K562 (cell line): ENCODE results near the gene GIT2. TPM values are rescaled to one million over a fixed set of nuclear protein-coding genes. Genes with fewer than 3 reads are reported as not detected.

Source experiments
- ATAC-seq: fragments of 200-7000 bp; cut with Tn5 transposase; 3 replicates; pipeline ENCODE4 v1.9.1; 2020; ENCODE audit warnings: moderate library complexity
- BruUV-seq: library from RNA; stranded (reverse); fragments of 400-500 nt; replicated peaks from 2 replicates; lab custom pipeline; 2021; lab: Mats Ljungman, UMichigan
- CTCF ChIA-PET: fragments of 300-600 bp; formaldehyde crosslinking; extraction: SDS; loops from one replicate; lab custom pipeline; 2021; ENCODE audit warnings: low intra/inter-chr PET ratio; lab: Yijun Ruan, JAX
- POLR2A ChIA-PET: fragments of 300-600, 350-650 bp; sonication (Branson Sonifier 250); formaldehyde crosslinking; extraction: SDS; loops from one replicate; lab custom pipeline; 2021; ENCODE audit warnings: antibody characterized with exemption, inconsistent platforms; lab: Yijun Ruan, JAX
- DNase-seq, 4 experiments: peaks; one replicate each; pipeline versions ENCODE4 v3.0.0 to v3.0.0-alpha.2; 2011 to 2018; ENCODE audit warnings: low spot score in 3 of 4, mixed read lengths in 3 of 4; ENCODE audit errors: extremely low read depth in 1 of 4
- FAIRE-seq: peaks from 2 replicates; lab custom pipeline; 2011; peaks lifted over from hg19 to GRCh38; lab: Jason Lieb, UNC
- H2AFZ ChIP-seq: 2 replicates; pipeline ENCODE4 v1.6.0; 2011; ENCODE audit warnings: low read depth, low read length, control low read depth, inconsistent platforms
- H3K27ac ChIP-seq: fragments of 200-600 bp; 3 replicates; pipeline ENCODE4 v1.8.0; 2011; ENCODE audit warnings: low read depth, mild to moderate bottlenecking, control low read depth, inconsistent platforms, low read length, moderate library complexity, mixed read lengths; ENCODE audit errors: extremely low read depth
- H3K27me3 ChIP-seq, 2 experiments: fragments of 300-600 bp in 1 of 2; 2 replicates in 1 of 2; 3 replicates in 1 of 2; pipeline versions ENCODE4 v1.6.0 to v1.8.0; 2011; ENCODE audit warnings: inconsistent platforms in 2 of 2, low read length in 2 of 2, mild to moderate bottlenecking in 1 of 2, mixed read lengths in 1 of 2, moderate library complexity in 1 of 2; ENCODE audit not compliant: control insufficient read depth in 2 of 2, insufficient read depth in 2 of 2
- H3K36me3 ChIP-seq: fragments of 300-600 bp; 3 replicates; pipeline ENCODE4 v1.8.0; 2011; ENCODE audit warnings: mild to moderate bottlenecking, low read length, inconsistent platforms; ENCODE audit not compliant: control insufficient read depth, insufficient read depth
- H3K4me1 ChIP-seq, 2 experiments: fragments of 200-600 bp in 1 of 2; replicated peaks in 1 of 2; 2 replicates in 1 of 2; 3 replicates in 1 of 2; pipeline versions ENCODE4 v1.5.1 to v1.8.0; 2011; ENCODE audit warnings: inconsistent platforms in 2 of 2, low read length in 2 of 2, mild to moderate bottlenecking in 1 of 2, mixed read lengths in 1 of 2, moderate library complexity in 1 of 2; ENCODE audit not compliant: control insufficient read depth in 2 of 2, insufficient read depth in 2 of 2
- H3K4me2 ChIP-seq: 2 replicates; pipeline ENCODE4 v1.6.1; 2011; ENCODE audit warnings: low read length, control low read depth, inconsistent platforms, mixed read lengths; ENCODE audit not compliant: insufficient read depth
- H3K4me3 ChIP-seq: fragments of 200-600 bp; sonication (generic), shearing (Covaris generic); 2 replicates; pipeline ENCODE4 v1.5.1; 2016; ENCODE audit warnings: control low read depth, inconsistent platforms
- H3K79me2 ChIP-seq: fragments of 200-600 bp; 3 replicates; pipeline ENCODE4 v1.8.0; 2011; ENCODE audit warnings: low read length, inconsistent platforms; ENCODE audit not compliant: control insufficient read depth, insufficient read depth
- H3K9ac ChIP-seq, 2 experiments: 2 replicates each; pipeline versions ENCODE4 v1.6.0 to v1.6.1; 2011; ENCODE audit warnings: low read depth in 2 of 2, low read length in 2 of 2, control low read depth in 1 of 2, inconsistent platforms in 1 of 2, mild to moderate bottlenecking in 1 of 2, mixed read lengths in 1 of 2; ENCODE audit not compliant: insufficient read depth in 1 of 2
- H3K9me1 ChIP-seq: one replicate; pipeline ENCODE4 v1.6.0; 2011; ENCODE audit warnings: inconsistent platforms, mild to moderate bottlenecking, low read length, moderate library complexity; ENCODE audit not compliant: control insufficient read depth, insufficient read depth
- H3K9me3 ChIP-seq: replicated peaks from 2 replicates; pipeline ENCODE4 v1.5.1; 2011; ENCODE audit warnings: low read depth, low read length, inconsistent platforms; ENCODE audit not compliant: control insufficient read depth, insufficient read depth
- H4K20me1 ChIP-seq: replicated peaks from 2 replicates; pipeline ENCODE4 v1.6.1; 2011; ENCODE audit warnings: low read length, inconsistent platforms, mixed read lengths; ENCODE audit not compliant: control insufficient read depth, insufficient read depth
- BACH1 ChIP-seq: fragments of 200-800 bp; sonication (Bioruptor generic); IDR thresholded peaks from 2 replicates; pipeline ENCODE4 v1.6.1; 2016; ENCODE audit warnings: missing genetic modification characterization, missing compliant biosample characterization
- CBX1 ChIP-seq: sonication (generic); IDR thresholded peaks from 2 replicates; pipeline ENCODE4 v1.6.1; 2016; ENCODE audit warnings: antibody characterized with exemption, low read depth, mild to moderate bottlenecking
- CHD4 ChIP-seq: fragments of 200-600 bp; sonication (generic); IDR thresholded peaks from 3 replicates; pipeline ENCODE4 v1.6.1; 2012; ENCODE audit warnings: low read depth, mild to moderate bottlenecking, mixed read lengths, low read length, inconsistent platforms; ENCODE audit not compliant: insufficient read depth, insufficient replicate concordance, poor library complexity, severe bottlenecking
- ELK1 ChIP-seq: sonication (generic); formaldehyde crosslinking; IDR thresholded peaks from 2 replicates; pipeline ENCODE4 v1.8.1; 2022; ENCODE audit warnings: missing genetic modification reagents
- KLF6 ChIP-seq: fragments of 250-450 bp; sonication (Bioruptor Pico); IDR thresholded peaks from 2 replicates; pipeline ENCODE4 v1.4.0; 2020; ENCODE audit warnings: mild to moderate bottlenecking, moderate library complexity, borderline replicate concordance
- MYBL2 ChIP-seq, 2 experiments: fragments of 450-650 bp in 1 of 2; sonication (generic) in 1 of 2; formaldehyde crosslinking in 1 of 2; IDR thresholded peaks; 2 replicates each; pipeline versions ENCODE4 v1.6.1 to v1.8.1; 2017 to 2022; ENCODE audit warnings: borderline replicate concordance in 1 of 2, inconsistent platforms in 1 of 2, low read depth in 1 of 2, mild to moderate bottlenecking in 1 of 2, missing genetic modification reagents in 1 of 2, moderate library complexity in 1 of 2
- ZNF121 ChIP-seq: sonication (generic); formaldehyde crosslinking; conservative IDR thresholded peaks from 2 replicates; pipeline ENCODE4 v1.8.0; 2022; ENCODE audit warnings: missing genetic modification reagents
- ZNF165 ChIP-seq: fragments of 250-450 bp; sonication (Bioruptor Pico); IDR thresholded peaks from 2 replicates; pipeline ENCODE4 v1.4.0; 2020; ENCODE audit warnings: borderline replicate concordance
- ZNF583 ChIP-seq: fragments of 250-450 bp; sonication (Bioruptor Pico); IDR thresholded peaks from 2 replicates; pipeline ENCODE4 v1.4.0; 2020
- ZNF766 ChIP-seq: fragments of 200-800 bp; sonication (Bioruptor generic); conservative IDR thresholded peaks from 2 replicates; pipeline ENCODE4 v1.6.1; 2016; ENCODE audit warnings: missing genetic modification characterization, missing compliant biosample characterization
- WGBS: fragments of 100-300 bp; shearing (Covaris generic); methylation state at CpG from one replicate; pipeline ENCODE4 v1.1.6; 2016; ENCODE audit warnings: low coverage, mixed read lengths; ENCODE audit not compliant: insufficient coverage; ENCODE audit errors: missing lambda C conversion rate; 5-methylcytosine and 5-hydroxymethylcytosine counted together
- in situ Hi-C: fragments of 300-500 bp; cut with MboI; formaldehyde crosslinking; loops from 4 replicates; pipeline ENCODE4 v1.15.0; 2018; ENCODE audit warnings: inconsistent platforms, mixed read lengths
- intact Hi-C: fragments of 100-400 bp; cut with micrococcal nuclease; formaldehyde crosslinking; loops from 2 replicates; pipeline ENCODE4 v1.14.2; 2022
- polyA plus RNA-seq, 8 experiments: library from polyadenylated mRNA; depleted of rRNA in 4 of 8; stranded (reverse) in 5 of 8; unstranded in 3 of 8; fragments of >200 nt; fragmentation: Nextera tagmentation in 2 of 8; fragmentation: Illumina TruSeq in 1 of 8; extraction: Ambion mirVana in 2 of 8; extraction: Trizol in 1 of 8; gene quantifications; 2 replicates each; pipeline versions ENCODE4 v1.2.1 to v1.2.3, GENCODE V29; 2011 to 2014; ENCODE audit warnings: inconsistent platforms in 1 of 8, missing spikeins in 1 of 8
- total RNA-seq, 7 experiments: library from RNA; depleted of rRNA in 6 of 7; stranded (reverse); fragments of >200 nt in 6 of 7; fragmentation: Illumina TruSeq in 2 of 7; extraction: Trizol in 2 of 7; gene quantifications; 2 replicates each; pipeline versions ENCODE4 v1.2.1 to v1.2.3, GENCODE V29; 2011 to 2021; ENCODE audit warnings: low replicate concordance in 1 of 7

GIT2 gene
- total and polyA plus RNA-seq, 9 of the 15 experiments (the other 6 are each of a cell fraction or from before 2014, with no cell fraction given), result 4.0 to 30.4 (median 23.5) TPM

- Histone ChIP-seq H3K79me2 (peaks cover 24% of the 10 kb centered on the region), H3K36me3 (peaks cover 8% of the 10 kb centered on the region), H3K4me3 (no peak overlapping the region), H3K27ac (no peak overlapping the region), H4K20me1 (no peaks in the 10 kb centered on the region), H3K9me1 (no peaks in the 10 kb centered on the region), H3K27me3 (no peaks in the 10 kb centered on the region), H3K9me3 (no peaks in the 10 kb centered on the region), H3K4me1 (no peaks in the 10 kb centered on the region), H3K4me2 (no peak overlapping the region), H2AFZ (no peak overlapping the region), H3K9ac (no peak overlapping the region)
- no peak for ATAC-seq
- ChIA-PET CTCF (no interaction called here), POLR2A (no interaction called here)
- FAIRE-seq, result no peak
- 90% methylated on average over 4 of the region's 4 CpGs for WGBS
- no peak for TF ChIP-seq MYBL2 (IDR thresholded peaks at IDR 0.05; ENCODE audit: low read depth)
- TF ChIP-seq MYBL2 (CRISPR knock-in tag; IDR thresholded peaks at IDR 0.05; ENCODE audit: borderline replicate concordance), result no peak
- no peak for TF ChIP-seq CHD4
- no peak for TF ChIP-seq ZNF766 (CRISPR knock-in tag)
- TF ChIP-seq ZNF121 (CRISPR knock-in tag), result no peak
- no peak for TF ChIP-seq BACH1 (tag)
- no peak for TF ChIP-seq KLF6 (CRISPR knock-in tag)
- TF ChIP-seq ELK1 (CRISPR knock-in tag), result no peak
- TF ChIP-seq ZNF583 (CRISPR knock-in tag), result no peak
- TF ChIP-seq ZNF165 (CRISPR knock-in tag), result no peak
- TF ChIP-seq CBX1, result no peak
- BruUV-seq, result no TSS peak
- in situ Hi-C loops (no loop called here), intact Hi-C loops (no loop called here)
- DNase-seq, result no peak
Measured at GRCh38 chr12:110006115-110006514, 9.9 kb upstream of the GIT2 start.
